HL-60 (cell line): ENCODE measurements around the gene CPAMD8.

ENCODE experiments used
- DNase-seq, 2 experiments: peaks; one replicate each; pipeline ENCODE4 v3.0.0-alpha.2; 2010 to 2020; ENCODE audit warnings: low read depth in 1 of 2, low spot score in 1 of 2
- H3K27ac ChIP-seq: fragments of 250-450 bp; sonication (Bioruptor Pico); replicated peaks from 2 replicates; pipeline ENCODE4 v1.5.1; 2020; ENCODE audit warnings: mild to moderate bottlenecking, moderate library complexity
- H3K27me3 ChIP-seq: fragments of 250-450 bp; sonication (Bioruptor Pico); 2 replicates; pipeline ENCODE4 v1.5.1; 2021; ENCODE audit warnings: mild to moderate bottlenecking, moderate library complexity; ENCODE audit not compliant: insufficient read depth, poor library complexity, severe bottlenecking
- H3K4me3 ChIP-seq: replicated peaks from 2 replicates; pipeline ENCODE4 v1.5.1; 2011; ENCODE audit warnings: mild to moderate bottlenecking, control low read depth, low read length; ENCODE audit not compliant: insufficient read depth
- CTCF ChIP-seq: IDR thresholded peaks from one replicate; pipeline ENCODE4 v1.5.1; 2011; ENCODE audit warnings: low read length, control low read depth, inconsistent platforms; ENCODE audit not compliant: insufficient read depth
- GABPA ChIP-seq: IDR thresholded peaks from 2 replicates; pipeline ENCODE4 v1.6.1; 2012; ENCODE audit warnings: low read depth
- TF ChIP-seq, protein P1 (sequence below): IDR thresholded peaks from 2 replicates; pipeline ENCODE4 v1.6.1; 2012; ENCODE audit warnings: low read depth; ENCODE audit not compliant: insufficient replicate concordance

The CPAMD8 gene

DNA sequence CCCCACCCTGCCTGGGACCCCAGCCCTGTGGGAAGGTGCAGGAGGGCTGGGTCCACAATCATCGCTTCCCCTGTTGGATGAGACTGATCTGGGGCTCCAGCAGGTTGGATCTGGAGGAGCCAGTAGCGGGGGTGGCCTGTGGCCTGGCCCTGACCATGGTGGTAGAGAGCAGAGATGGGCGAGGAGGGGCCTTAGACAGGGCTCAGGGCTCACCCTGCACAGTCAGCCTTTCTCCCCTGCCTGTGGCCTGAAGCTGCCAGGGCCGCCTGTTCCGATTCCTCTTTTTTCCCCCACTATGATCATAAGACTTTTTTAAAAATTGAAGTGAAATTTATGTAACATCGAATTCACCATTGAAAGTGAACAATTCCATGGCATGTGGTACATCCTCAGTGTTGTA lies 179.2 kb downstream of the CPAMD8 start:
- DNase-seq, result no peak
- no peak for TF ChIP-seq GABPA
- no peak overlapping the region for H3K4me3 ChIP-seq
- no peaks in the 10 kb centered on the region for H3K27me3 ChIP-seq
- H3K27ac ChIP-seq, result no peak overlapping the region

DNA sequence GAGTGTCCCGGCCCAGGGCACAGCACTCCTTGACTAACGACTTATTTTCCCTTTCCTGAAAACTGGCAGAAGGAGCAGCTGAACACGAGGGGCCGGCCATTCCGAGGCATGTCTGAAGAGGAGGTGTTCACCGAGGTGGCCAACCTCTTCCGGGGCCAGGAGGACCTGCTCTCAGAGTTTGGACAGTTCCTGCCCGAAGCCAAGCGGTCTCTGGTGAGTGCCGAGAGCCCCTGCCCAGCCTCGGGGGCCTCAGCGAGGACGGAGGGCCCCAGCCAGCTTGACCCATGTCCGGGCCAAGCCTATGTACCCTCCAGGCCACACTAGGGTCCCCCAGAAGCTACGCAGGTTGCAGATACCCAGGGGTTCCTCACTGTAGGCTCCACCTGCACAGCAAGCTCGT lies 179.7 kb downstream of the CPAMD8 start:
- DNase-seq, result no peak
- Histone ChIP-seq H3K4me3 (no peak overlapping the region), H3K27ac (no peak overlapping the region), H3K27me3 (no peaks in the 10 kb centered on the region)
- TF ChIP-seq, protein P1, sequence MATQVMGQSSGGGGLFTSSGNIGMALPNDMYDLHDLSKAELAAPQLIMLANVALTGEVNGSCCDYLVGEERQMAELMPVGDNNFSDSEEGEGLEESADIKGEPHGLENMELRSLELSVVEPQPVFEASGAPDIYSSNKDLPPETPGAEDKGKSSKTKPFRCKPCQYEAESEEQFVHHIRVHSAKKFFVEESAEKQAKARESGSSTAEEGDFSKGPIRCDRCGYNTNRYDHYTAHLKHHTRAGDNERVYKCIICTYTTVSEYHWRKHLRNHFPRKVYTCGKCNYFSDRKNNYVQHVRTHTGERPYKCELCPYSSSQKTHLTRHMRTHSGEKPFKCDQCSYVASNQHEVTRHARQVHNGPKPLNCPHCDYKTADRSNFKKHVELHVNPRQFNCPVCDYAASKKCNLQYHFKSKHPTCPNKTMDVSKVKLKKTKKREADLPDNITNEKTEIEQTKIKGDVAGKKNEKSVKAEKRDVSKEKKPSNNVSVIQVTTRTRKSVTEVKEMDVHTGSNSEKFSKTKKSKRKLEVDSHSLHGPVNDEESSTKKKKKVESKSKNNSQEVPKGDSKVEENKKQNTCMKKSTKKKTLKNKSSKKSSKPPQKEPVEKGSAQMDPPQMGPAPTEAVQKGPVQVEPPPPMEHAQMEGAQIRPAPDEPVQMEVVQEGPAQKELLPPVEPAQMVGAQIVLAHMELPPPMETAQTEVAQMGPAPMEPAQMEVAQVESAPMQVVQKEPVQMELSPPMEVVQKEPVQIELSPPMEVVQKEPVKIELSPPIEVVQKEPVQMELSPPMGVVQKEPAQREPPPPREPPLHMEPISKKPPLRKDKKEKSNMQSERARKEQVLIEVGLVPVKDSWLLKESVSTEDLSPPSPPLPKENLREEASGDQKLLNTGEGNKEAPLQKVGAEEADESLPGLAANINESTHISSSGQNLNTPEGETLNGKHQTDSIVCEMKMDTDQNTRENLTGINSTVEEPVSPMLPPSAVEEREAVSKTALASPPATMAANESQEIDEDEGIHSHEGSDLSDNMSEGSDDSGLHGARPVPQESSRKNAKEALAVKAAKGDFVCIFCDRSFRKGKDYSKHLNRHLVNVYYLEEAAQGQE, result no peak
- TF ChIP-seq CTCF, result no peak
